GM18520 (cell line): ENCODE measurements around the gene C6orf132.

Source experiments
- ATAC-seq: cut with Tn5 transposase; IDR thresholded peaks from one replicate; pipeline ENCODE4 v1.9.1; 2021; ENCODE audit not compliant: unreplicated experiment

C6orf132 gene

DNA sequence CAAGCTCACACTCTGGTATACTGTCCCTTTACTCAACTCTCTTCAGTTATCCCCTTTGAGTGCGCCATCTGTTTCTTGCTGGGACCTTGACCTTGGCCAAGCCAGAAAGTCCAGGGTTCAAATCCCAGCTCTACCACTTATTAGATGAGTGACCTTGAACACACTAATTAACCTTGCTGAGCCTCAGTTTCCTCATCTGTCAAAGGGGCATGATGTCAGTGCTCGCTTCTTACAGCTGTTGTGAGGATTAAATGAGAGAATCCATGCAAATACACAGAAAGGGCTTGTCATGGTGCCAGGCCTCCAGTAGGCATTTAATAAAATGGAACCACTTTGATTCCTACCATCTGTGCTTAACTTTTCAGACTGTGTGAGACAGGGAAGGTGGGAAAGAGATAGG, 34.3 kb downstream of the C6orf132 start:
- ATAC-seq: no peak

DNA sequence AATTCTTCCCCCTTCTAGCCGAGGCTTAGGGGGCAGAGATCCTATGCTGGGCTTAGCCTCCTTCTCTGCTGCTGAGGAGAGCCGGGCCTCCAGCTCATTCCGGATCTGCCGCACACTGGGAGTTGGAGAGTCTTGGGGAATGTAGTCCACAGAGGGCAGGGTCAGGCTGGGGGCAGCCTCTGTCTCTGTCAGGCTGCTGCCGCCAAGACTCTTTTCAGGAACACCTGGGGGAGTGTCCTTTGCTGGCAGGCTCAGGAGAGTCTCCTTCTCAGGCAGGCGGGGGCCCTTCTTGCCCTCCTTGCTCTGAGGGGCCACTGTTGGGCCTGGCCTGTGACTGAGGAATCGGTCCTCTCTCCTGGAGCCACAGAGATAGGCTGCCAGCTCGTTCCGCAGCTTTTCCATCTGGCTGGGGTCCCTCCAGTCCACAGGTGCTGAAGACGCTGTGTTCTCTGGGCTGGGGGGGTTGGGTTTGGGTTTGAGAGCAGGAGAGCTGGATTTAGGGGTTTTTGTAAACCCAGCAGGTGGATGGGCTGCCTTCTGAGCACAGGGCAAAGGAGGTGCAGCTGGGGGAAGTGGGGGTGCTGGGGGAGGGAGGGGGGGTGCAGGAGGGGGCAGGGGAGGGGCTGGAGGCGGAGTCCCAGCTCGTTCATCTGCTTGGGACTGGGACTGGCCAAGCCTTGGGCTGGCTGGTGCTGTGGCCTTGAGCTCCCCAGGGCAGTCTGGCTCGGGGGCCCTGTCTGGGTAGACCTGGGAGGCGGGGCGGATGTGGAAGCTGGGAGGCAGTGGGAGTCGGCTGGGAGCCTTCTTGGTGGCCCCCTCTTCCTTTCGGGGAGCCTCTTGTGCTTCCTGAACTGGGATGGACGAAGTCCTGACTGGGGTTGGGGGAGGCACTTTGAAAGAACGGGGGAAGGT, 36.1 kb downstream of the C6orf132 start:
- no peak for ATAC-seq

DNA sequence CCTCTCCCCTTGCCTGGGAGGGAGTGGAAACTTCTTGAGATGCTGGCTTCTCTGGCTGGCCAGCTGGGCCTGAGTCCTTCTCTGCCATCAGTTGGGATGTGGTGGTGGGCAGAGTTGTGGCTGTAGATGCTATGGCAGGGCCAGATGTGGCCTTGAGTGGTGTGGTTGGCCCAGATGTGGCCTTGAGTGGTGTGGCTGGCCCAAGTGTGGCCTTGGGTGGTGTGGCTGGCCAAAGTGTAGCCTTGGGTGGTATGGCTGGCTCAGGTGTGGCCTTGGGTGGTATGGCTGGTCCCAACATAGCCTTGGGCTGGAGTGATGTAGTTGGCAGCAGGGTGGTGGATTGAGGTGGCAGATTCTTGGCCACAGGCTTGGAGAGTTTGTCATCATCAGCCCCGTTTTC, 36.7 kb downstream of the C6orf132 start:
- no peak for ATAC-seq

GRCh38 chr6:42105156-42105648, 37.2 kb downstream of the C6orf132 start:
- ATAC-seq: no peak

GRCh38 chr6:42104804-42105125, 37.7 kb downstream of the C6orf132 start:
- no peak for ATAC-seq

- no peak for ATAC-seq
These were observed 38.2 kb downstream of the C6orf132 start for GRCh38 chr6:42104095-42104803.

- no peak for ATAC-seq
These were observed 38.7 kb downstream of the C6orf132 start for GRCh38 chr6:42103753-42104094.

DNA sequence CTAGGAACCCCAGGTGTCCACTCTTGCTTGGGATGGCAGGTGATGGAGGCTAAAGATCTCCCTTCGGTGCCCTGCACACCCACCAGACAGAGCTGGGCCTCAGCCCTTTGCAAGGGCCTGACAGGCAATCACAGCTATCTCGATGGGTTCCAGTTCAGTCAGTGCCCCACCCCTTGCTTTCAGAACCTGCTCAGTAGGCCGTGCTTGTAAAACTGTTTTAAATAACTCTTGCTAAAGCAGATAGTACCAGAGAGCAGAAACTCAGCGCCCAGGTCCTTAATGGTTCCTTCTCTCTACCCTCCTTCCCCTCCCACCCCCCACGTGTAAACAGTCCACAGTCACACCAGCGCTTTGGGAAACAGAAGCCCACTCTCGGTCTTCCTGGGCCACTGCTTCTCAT, 39.2 kb downstream of the C6orf132 start:
- no peak for ATAC-seq

- no peak for ATAC-seq
These were observed 41.2 kb downstream of the C6orf132 start for GRCh38 chr6:42101186-42101657.

DNA sequence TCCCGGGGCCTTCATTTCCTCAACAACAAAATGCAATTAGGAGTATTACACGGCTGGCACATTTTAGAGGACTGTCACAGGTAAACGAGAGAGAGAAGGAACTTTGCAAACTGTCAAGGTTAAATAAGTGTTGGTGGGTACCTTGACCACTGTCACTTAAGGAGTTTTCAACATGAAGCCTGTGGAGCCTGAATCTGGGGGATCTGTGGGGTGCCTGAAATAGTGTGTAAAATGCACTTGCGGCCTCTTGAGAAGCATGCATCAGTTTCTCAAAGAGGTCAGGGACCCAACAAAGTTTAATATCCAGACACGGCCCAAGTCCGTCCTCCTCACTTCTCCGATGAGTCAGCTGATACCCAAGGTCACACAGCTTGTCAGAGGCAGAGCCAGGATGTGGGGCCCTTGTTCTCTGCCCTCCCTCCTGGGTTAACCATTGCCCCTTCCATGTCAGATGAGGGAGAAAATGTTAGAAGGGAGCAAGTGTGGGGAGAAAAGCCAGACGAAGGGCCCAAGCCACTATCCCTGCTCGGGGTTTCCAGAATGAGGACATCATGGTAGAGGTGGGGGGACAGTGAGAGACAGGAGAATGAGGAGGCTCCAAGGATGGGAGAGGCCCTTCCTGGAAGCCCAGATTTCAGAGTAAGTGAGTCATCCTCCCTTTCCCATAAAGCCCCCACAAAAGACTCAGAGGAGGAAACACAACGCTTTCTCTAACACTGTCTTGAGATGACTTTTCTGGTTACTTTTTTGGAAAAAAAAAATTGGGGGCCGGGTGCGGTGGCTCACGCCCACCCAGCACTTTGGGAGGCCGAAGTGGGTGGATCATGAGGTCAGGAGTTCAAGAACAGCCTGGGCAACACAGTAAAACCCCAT, 42.2 kb downstream of the C6orf132 start:
- ATAC-seq: no peak

DNA sequence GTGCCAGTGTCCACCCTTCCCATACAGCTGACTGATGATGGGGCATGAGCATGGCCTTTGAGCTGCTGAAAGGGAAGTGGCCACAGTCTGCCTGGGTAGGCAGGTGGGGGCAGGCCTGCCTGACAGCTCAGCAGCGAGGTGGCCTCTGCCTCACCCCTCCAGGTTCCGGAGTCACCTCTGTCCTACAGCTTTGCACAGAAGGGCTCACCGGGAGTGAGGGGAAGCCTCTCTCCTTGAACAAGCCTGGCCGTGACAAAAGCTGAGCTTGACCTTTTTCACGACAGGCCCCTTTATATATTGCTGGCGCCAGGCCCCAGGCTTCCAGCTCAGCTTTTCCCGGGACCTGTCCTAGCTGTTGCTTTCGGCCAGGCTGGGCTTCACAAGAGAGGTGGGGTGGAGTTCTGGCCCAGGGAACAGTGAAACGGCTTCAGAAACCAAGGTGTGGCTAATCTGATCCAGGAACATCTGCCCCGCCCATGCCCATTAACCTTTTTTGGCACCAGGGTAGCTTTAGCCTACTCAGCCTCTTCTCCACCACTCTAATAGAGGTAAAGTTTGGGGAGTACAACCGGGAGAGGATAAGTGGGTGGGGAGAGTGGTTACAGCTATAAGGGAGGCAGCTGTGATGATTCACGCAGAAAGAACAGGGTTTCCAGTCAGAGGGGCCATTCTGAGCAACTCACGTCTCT, 42.9 kb downstream of the C6orf132 start:
- no peak for ATAC-seq

GRCh38 chr6:42095776-42096541, 46.5 kb downstream of the C6orf132 start:
- no peak for ATAC-seq

DNA sequence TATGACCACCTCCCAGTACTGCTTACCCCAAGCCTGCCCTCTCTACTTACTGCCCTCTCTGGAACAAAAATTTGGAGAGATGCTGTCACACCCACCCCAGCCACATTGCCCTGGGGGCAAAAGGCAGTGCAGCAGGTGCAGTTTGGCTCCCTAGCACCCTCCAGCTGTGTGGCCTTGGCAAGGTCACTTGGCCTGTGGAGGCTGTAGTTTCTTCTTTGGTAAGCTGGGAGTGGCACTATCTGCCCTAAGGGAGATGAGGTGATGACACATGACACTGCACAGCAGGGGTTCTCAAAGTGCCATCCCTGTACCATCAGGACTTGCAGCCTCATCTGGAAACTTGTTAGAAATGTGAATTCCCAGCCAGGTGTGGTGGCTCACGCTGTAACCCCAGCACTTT, 47.3 kb downstream of the C6orf132 start:
- ATAC-seq: no peak

DNA sequence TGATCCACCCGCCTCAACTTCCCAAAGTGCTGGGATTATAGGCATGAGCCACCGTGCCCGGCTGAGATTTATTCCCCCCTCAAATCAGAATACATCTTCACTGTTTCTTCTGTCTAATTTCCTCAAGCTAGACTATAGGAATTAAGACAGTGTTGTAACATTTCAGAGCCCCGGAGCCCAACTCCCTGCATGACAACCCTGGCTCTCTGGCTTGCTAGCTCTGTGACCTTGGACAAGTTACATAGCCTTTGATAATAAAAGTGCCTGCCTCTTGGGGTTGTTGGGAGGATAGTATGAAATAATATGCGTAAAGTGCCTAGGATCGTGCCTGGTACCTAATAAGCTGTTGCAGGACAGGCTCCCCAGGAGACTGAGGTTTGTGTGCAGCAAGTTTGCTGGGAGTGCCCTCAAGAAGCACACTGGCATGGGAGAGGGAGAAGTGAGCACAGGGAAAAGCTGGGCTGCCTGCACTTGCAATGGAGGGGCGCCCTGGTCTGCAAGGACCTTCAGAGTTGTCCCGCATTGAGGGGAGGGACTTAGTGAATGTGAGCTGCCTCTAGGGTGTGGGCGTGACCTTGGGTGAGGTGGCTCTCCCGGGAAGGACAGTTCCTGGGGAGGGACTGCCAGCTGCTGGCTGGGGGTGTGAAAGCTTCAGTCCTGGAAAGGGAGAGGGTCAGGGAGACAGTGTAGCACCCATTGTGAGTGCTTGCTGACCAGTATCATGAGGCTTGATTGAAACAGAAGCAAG, 48.7 kb downstream of the C6orf132 start:
- no peak for ATAC-seq

- no peak for ATAC-seq
These were observed 50.7 kb downstream of the C6orf132 start for GRCh38 chr6:42091718-42092023.

- ATAC-seq: no peak
These were observed 51.4 kb downstream of the C6orf132 start for GRCh38 chr6:42090819-42091717.

DNA sequence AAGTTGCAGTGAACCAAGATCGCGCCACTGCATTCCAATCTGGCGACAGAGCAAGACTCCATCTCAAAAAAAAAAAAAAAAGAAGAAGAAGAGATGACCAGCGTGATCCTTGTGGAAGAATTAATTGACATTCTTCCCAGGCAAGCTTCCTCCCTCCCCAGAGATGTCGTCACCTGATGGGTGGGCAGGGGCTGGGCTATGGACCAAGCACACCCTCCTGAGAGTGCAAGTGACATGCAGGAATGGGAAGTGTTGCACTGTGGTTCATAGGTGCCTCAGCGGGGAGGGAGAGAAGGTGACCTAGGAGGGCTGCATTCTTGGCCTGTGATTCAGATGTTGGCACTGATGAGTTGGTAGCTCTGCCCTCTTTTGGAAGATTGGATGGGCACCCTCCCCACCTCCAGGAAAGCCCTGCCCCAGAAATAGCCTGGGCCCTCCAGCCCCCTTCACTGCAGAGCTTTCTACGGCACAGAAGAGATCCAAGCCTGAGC, 54.3 kb downstream of the C6orf132 start:
- no peak for ATAC-seq
